Measurements from ENCODE around the gene CACNG3. TPM values are rescaled to one million over a fixed set of nuclear protein-coding genes. Genes with fewer than 3 reads are reported as not detected.

The CACNG3 gene
- total and polyA plus RNA-seq, 2 experiments from 2014 or later, result not detected

DNA sequence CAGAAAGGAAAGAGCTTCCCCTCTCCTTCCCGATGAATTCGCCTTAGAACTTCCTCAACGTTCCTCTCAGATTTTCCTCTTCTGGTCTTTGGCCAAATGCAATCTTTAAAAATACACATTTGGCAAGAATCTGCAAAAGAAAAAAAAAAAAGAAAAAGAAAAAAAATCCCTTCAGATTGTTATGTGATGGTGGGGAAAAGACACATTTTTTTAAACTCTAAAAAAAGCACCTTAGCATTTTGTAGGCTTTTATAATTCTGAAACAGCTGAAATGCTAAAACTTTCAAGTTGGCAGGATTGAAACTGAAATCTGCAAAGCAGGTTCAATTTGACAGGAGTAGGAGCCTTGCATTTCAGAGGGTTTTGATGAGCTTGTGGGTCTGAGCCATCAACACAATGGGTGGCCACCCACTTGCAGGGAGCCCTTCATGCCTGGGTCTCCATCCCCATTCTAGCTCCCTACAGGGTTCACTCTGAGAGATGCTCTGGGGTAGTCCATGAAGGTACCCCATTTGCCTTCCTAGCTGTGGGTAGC, 33.1 kb downstream of the CACNG3 start:
- 91% methylated on average over 3 of the region's 3 CpGs for WGBS (ENCODE audit: low lambda C conversion rate, missing lambda C conversion rate)
- Histone ChIP-seq H3K79me2 (no peaks in the 10 kb centered on the region), H3K4me3 (no peak overlapping the region), H4K20me1 (ENCODE audit: insufficient read depth, poor library complexity, severe bottlenecking) (no peaks in the 10 kb centered on the region), H3K27me3 (no peaks in the 10 kb centered on the region), H3K4me1 (ENCODE audit: insufficient read depth) (no peaks in the 10 kb centered on the region), H3K9me3 (ENCODE audit: low read depth) (no peaks in the 10 kb centered on the region), H3K36me3 (replicated peaks; ENCODE audit: insufficient read depth, low read depth) (no peaks in the 10 kb centered on the region), H3K4me2 (no peak overlapping the region), H2AFZ (no peak overlapping the region), H3K27ac (no peak overlapping the region), H3K9me2 (replicated peaks; ENCODE audit: insufficient read depth) (no peaks in the 10 kb centered on the region)
- no peak for DNase-seq (ENCODE audit: low spot score)
- TF ChIP-seq EZH2phosphoT487 (IDR thresholded peaks at IDR 0.05; ENCODE audit: low read depth, severe bottlenecking, unreplicated experiment), result no peak
- TF ChIP-seq CTCF (IDR thresholded peaks at IDR 0.05; ENCODE audit: poor library complexity), result no peak
- TF ChIP-seq EZH2 (IDR thresholded peaks at IDR 0.05; ENCODE audit: borderline replicate concordance), result no peak

DNA sequence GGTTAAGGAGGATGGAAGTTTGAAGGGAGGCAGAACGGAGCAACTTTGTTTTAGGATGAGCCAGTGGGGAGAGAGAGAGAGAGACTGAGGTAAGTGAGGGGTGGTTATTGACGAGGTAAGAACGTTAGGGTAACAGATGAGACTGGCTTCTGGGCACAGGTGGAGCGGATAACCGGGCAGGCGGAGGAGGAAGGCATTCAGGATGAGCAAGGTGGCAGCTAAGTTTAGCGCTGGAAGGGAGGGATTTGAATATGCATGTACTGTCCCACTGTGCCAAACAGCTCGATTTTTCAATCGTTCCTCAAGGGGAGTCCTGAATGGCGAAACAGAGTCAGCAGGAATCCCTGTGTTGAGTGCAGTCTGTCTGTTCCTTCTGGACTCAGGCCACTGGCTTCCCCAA, 35.8 kb downstream of the CACNG3 start:
- Histone ChIP-seq H3K4me2 (no peak overlapping the region), H3K79me2 (no peaks in the 10 kb centered on the region), H3K4me1 (ENCODE audit: insufficient read depth) (no peaks in the 10 kb centered on the region), H3K36me3 (replicated peaks; ENCODE audit: insufficient read depth, low read depth) (no peaks in the 10 kb centered on the region), H3K9me3 (ENCODE audit: low read depth) (no peaks in the 10 kb centered on the region), H4K20me1 (ENCODE audit: insufficient read depth, poor library complexity, severe bottlenecking) (no peaks in the 10 kb centered on the region), H3K27me3 (peaks cover 9% of the 10 kb centered on the region), H2AFZ (no peak overlapping the region), H3K4me3 (no peak overlapping the region), H3K27ac (no peak overlapping the region), H3K9me2 (replicated peaks; ENCODE audit: insufficient read depth) (no peaks in the 10 kb centered on the region)
- DNase-seq (ENCODE audit: low spot score), result no peak
- WGBS (ENCODE audit: low lambda C conversion rate, missing lambda C conversion rate), result 63% methylated on average over 10 of the region's 10 CpGs
- no peak for TF ChIP-seq CTCF (IDR thresholded peaks at IDR 0.05; ENCODE audit: poor library complexity)
- no peak for TF ChIP-seq EZH2phosphoT487 (IDR thresholded peaks at IDR 0.05; ENCODE audit: low read depth, severe bottlenecking, unreplicated experiment)

- 76% methylated on average over 7 of the region's 7 CpGs for WGBS (ENCODE audit: low lambda C conversion rate, missing lambda C conversion rate)
- H3K27ac ChIP-seq, result no peak overlapping the region
- no peaks in the 10 kb centered on the region for H3K36me3 ChIP-seq (replicated peaks; ENCODE audit: insufficient read depth, low read depth)
- TF ChIP-seq CTCF (IDR thresholded peaks at IDR 0.05; ENCODE audit: poor library complexity) (no peak), EZH2 (IDR thresholded peaks at IDR 0.05; ENCODE audit: borderline replicate concordance) (no peak)
- no peak for DNase-seq (ENCODE audit: low spot score)
- H2AFZ ChIP-seq, result no peak overlapping the region
- H3K27me3 ChIP-seq, result peaks cover 9% of the 10 kb centered on the region
- no peaks in the 10 kb centered on the region for H4K20me1 ChIP-seq (ENCODE audit: insufficient read depth, poor library complexity, severe bottlenecking)
- H3K4me3 ChIP-seq, result no peak overlapping the region
- H3K4me1 ChIP-seq (ENCODE audit: insufficient read depth), result no peaks in the 10 kb centered on the region
- no peaks in the 10 kb centered on the region for H3K9me2 ChIP-seq (replicated peaks; ENCODE audit: insufficient read depth)
- no peaks in the 10 kb centered on the region for H3K79me2 ChIP-seq
- H3K4me2 ChIP-seq, result no peak overlapping the region
- no peaks in the 10 kb centered on the region for H3K9me3 ChIP-seq (ENCODE audit: low read depth)
Observed at GRCh38 chr16:24294131-24294530, 38.0 kb downstream of the CACNG3 start.

DNA sequence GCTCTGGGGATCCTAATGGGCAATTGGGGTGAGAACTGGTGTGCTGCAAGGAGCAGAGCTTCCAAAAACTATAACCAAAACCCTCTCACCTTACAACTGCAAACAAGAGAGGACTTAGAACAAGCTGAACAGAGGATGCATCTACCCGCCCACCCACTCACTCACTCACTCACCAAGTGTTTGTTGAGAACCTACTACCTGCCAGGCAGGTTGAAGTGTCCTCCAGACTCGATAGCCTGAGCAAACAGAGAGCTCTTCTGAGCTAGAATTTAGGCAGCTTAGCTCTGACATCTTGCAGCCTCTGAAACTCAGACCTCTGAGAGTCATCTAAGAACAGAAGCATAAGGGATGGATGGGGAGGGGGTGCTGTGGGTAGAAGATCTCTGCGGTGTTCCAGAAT, 41.2 kb downstream of the CACNG3 start:
- H3K9me2 ChIP-seq (replicated peaks; ENCODE audit: insufficient read depth), result no peaks in the 10 kb centered on the region
- H2AFZ ChIP-seq, result no peak overlapping the region
- H3K9me3 ChIP-seq (ENCODE audit: low read depth), result no peaks in the 10 kb centered on the region
- no peaks in the 10 kb centered on the region for H3K4me1 ChIP-seq (ENCODE audit: insufficient read depth)
- H3K4me3 ChIP-seq, result no peak overlapping the region
- no peaks in the 10 kb centered on the region for H3K79me2 ChIP-seq
- no peak overlapping the region for H3K4me2 ChIP-seq
- TF ChIP-seq CTCF (IDR thresholded peaks at IDR 0.05; ENCODE audit: poor library complexity) (no peak), EZH2 (IDR thresholded peaks at IDR 0.05; ENCODE audit: borderline replicate concordance) (no peak), EZH2phosphoT487 (IDR thresholded peaks at IDR 0.05; ENCODE audit: low read depth, severe bottlenecking, unreplicated experiment) (no peak)
- H3K27me3 ChIP-seq, result peaks cover 9% of the 10 kb centered on the region
- H3K36me3 ChIP-seq (replicated peaks; ENCODE audit: insufficient read depth, low read depth), result no peaks in the 10 kb centered on the region
- H3K27ac ChIP-seq, result no peak overlapping the region
- no peaks in the 10 kb centered on the region for H4K20me1 ChIP-seq (ENCODE audit: insufficient read depth, poor library complexity, severe bottlenecking)
- no peak for DNase-seq (ENCODE audit: low spot score)
- WGBS (ENCODE audit: low lambda C conversion rate, missing lambda C conversion rate), result 45% methylated on average over 3 of the region's 3 CpGs
